GM19452 (cell line): Measurements from ENCODE around the gene PHF19.

Experiments used
- ATAC-seq: cut with Tn5 transposase; IDR thresholded peaks from one replicate; pipeline ENCODE4 v1.9.1; 2021; ENCODE audit not compliant: unreplicated experiment

Gene PHF19

GRCh38 chr9:120892748-120893610, 16.0 kb upstream of the PHF19 start:
- peak; percentile 72 for ATAC-seq

GRCh38 chr9:120891884-120892747, 15.1 kb upstream of the PHF19 start:
- peak; percentile 41 for ATAC-seq

- ATAC-seq: no peak
These were observed 14.4 kb upstream of the PHF19 start for GRCh38 chr9:120891245-120891883.

GRCh38 chr9:120890320-120891244, 13.6 kb upstream of the PHF19 start:
- ATAC-seq: no peak

- ATAC-seq: no peak
These were observed 12.8 kb upstream of the PHF19 start for GRCh38 chr9:120889606-120890271.

- ATAC-seq: no peak
These were observed 11.6 kb upstream of the PHF19 start for GRCh38 chr9:120888626-120889025.

- no peak for ATAC-seq
These were observed 9.5 kb upstream of the PHF19 start for GRCh38 chr9:120886490-120886967.

GRCh38 chr9:120885958-120886357, 9.0 kb upstream of the PHF19 start:
- no peak for ATAC-seq

- ATAC-seq: no peak
These were observed 8.5 kb upstream of the PHF19 start for GRCh38 chr9:120885457-120885856.

- no peak for ATAC-seq
These were observed 6.6 kb upstream of the PHF19 start for GRCh38 chr9:120883608-120883996.

- no peak for ATAC-seq
These were observed 6.1 kb upstream of the PHF19 start for GRCh38 chr9:120882935-120883607.

GRCh38 chr9:120879446-120879845, 2.5 kb upstream of the PHF19 start:
- ATAC-seq: no peak

GRCh38 chr9:120878188-120879130, 1.5 kb upstream of the PHF19 start:
- no peak for ATAC-seq

GRCh38 chr9:120877276-120878034, 467 bp upstream of the PHF19 start:
- ATAC-seq: peak; percentile 36

GRCh38 chr9:120875954-120876841, 790 bp downstream of the PHF19 start:
- peak; percentile 58 for ATAC-seq

- ATAC-seq: no peak
These were observed 1.4 kb downstream of the PHF19 start for GRCh38 chr9:120875643-120875953.

GRCh38 chr9:120875195-120875565, 1.8 kb downstream of the PHF19 start:
- no peak for ATAC-seq
